ENCODE measurements around the gene VANGL1. TPM values are rescaled to one million over a fixed set of nuclear protein-coding genes. Genes with fewer than 3 reads are reported as not detected.

Gene VANGL1
- total RNA-seq, 1 donor from 2014 or later = 8.0 TPM

- H3K9me3 ChIP-seq = no peaks in the 10 kb centered on the region
- no peaks in the 10 kb centered on the region for H3K36me3 ChIP-seq
- no peaks in the 10 kb centered on the region for H3K27me3 ChIP-seq
- TF ChIP-seq CTCF (IDR thresholded peaks at IDR 0.05) = no peak
- DNase-seq (ENCODE audit: low spot score in 2 of 2) = no peak
- H3K4me1 ChIP-seq = no peaks in the 10 kb centered on the region
- intact Hi-C loops (cut with DNase I) = no loop called here
- H3K4me3 ChIP-seq = no peak overlapping the region
- H3K27ac ChIP-seq = peak overlapping the region in 1 of 2 donors; percentile 9
These were observed 86.6 kb downstream of the VANGL1 start for GRCh38 chr1:115728341-115728740.

- Histone ChIP-seq H3K4me1 (no peaks in the 10 kb centered on the region), H3K4me3 (no peak overlapping the region), H3K27me3 (no peaks in the 10 kb centered on the region), H3K27ac (no peak overlapping the region), H3K9me3 (no peaks in the 10 kb centered on the region), H3K36me3 (no peaks in the 10 kb centered on the region)
- intact Hi-C loops (cut with DNase I) = no loop called here
- DNase-seq (ENCODE audit: low spot score in 2 of 2) = no peak
- no peak for TF ChIP-seq CTCF (IDR thresholded peaks at IDR 0.05)
These were observed 88.0 kb downstream of the VANGL1 start for GRCh38 chr1:115729756-115730155.

DNA sequence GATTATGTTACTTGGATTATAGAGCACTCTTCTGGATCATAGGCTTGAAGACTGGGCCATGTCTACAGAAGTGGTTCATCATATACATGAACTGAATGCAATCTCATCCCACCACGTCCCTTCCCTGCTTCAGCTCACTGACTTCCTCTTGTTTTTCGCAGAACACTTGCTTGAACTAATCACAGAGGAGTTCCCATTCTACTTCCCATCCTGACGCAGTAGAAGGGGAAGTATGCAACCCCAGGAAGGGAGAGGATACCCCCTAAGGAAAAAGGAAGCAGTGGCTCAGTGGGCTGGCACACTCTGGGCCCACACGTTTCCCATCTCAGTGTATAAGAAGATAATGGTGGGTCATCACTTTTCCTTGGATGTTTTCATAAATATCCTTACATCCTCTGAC, 90.5 kb downstream of the VANGL1 start:
- no peak for DNase-seq (ENCODE audit: low spot score in 2 of 2)
- no peak overlapping the region for H3K27ac ChIP-seq
- no peak for TF ChIP-seq CTCF (IDR thresholded peaks at IDR 0.05)
- H3K9me3 ChIP-seq = no peaks in the 10 kb centered on the region
- intact Hi-C loops (cut with DNase I) = no loop called here
- no peaks in the 10 kb centered on the region for H3K27me3 ChIP-seq
- no peaks in the 10 kb centered on the region for H3K36me3 ChIP-seq
- no peaks in the 10 kb centered on the region for H3K4me1 ChIP-seq
- H3K4me3 ChIP-seq = no peak overlapping the region

GRCh38 chr1:115740811-115741210, 99.0 kb downstream of the VANGL1 start:
- H3K36me3 ChIP-seq = no peaks in the 10 kb centered on the region
- H3K4me1 ChIP-seq = no peaks in the 10 kb centered on the region
- DNase-seq (ENCODE audit: low spot score in 2 of 2) = no peak
- no peak overlapping the region for H3K27ac ChIP-seq
- no peaks in the 10 kb centered on the region for H3K27me3 ChIP-seq
- TF ChIP-seq CTCF (IDR thresholded peaks at IDR 0.05) = no peak
- H3K4me3 ChIP-seq = no peak overlapping the region
- intact Hi-C loops (cut with DNase I) = no loop called here
- H3K9me3 ChIP-seq = no peaks in the 10 kb centered on the region

GRCh38 chr1:115744646-115745275, 103.0 kb downstream of the VANGL1 start:
- no peak overlapping the region for H3K27ac ChIP-seq
- TF ChIP-seq CTCF (IDR thresholded peaks at IDR 0.05) = no peak
- H3K4me1 ChIP-seq = no peaks in the 10 kb centered on the region
- H3K36me3 ChIP-seq = no peaks in the 10 kb centered on the region
- no peaks in the 10 kb centered on the region for H3K27me3 ChIP-seq
- no peak for DNase-seq (ENCODE audit: low spot score in 2 of 2)
- no peak overlapping the region for H3K4me3 ChIP-seq
- no peaks in the 10 kb centered on the region for H3K9me3 ChIP-seq
- intact Hi-C loops (cut with DNase I) = no loop called here

All from ascending aorta (tissue), 2 donors.